Hepatocyte (in vitro differentiated cells): ENCODE data around the gene ULK1. TPM values are rescaled to one million over a fixed set of nuclear protein-coding genes. Genes with fewer than 3 reads are reported as not detected.

Experiments
- DNase-seq: peaks from one replicate; pipeline ENCODE4 v3.0.0-alpha.2; 2016; ENCODE audit warnings: low spot score
- H2AFZ ChIP-seq: fragments of 200-600 bp; sonication (generic); 2 replicates; pipeline ENCODE4 v1.6.0; 2016; ENCODE audit warnings: antibody characterized with exemption, mild to moderate bottlenecking
- H3K27ac ChIP-seq: fragments of 200-600 bp; sonication (generic); 2 replicates; pipeline ENCODE4 v1.5.1; 2016; ENCODE audit warnings: mild to moderate bottlenecking
- H3K27me3 ChIP-seq: fragments of 200-600 bp; sonication (generic); 2 replicates; pipeline ENCODE4 v1.6.1; 2016
- H3K36me3 ChIP-seq: fragments of 200-600 bp; sonication (generic); replicated peaks from 2 replicates; pipeline ENCODE4 v1.5.1; 2016; ENCODE audit warnings: low read depth; ENCODE audit not compliant: insufficient read depth
- H3K4me1 ChIP-seq: fragments of 200-600 bp; sonication (generic); 2 replicates; pipeline ENCODE4 v1.5.1; 2016; ENCODE audit warnings: mild to moderate bottlenecking, moderate library complexity; ENCODE audit not compliant: insufficient read depth
- H3K4me2 ChIP-seq: fragments of 200-600 bp; sonication (generic); 2 replicates; pipeline ENCODE4 v1.6.0; 2016
- H3K4me3 ChIP-seq: fragments of 200-600 bp; sonication (generic); 2 replicates; pipeline ENCODE4 v1.5.1; 2016; ENCODE audit warnings: mild to moderate bottlenecking
- H3K79me2 ChIP-seq: fragments of 200-600 bp; sonication (generic); 2 replicates; pipeline ENCODE4 v1.6.0; 2017; ENCODE audit warnings: mild to moderate bottlenecking
- H3K9me2 ChIP-seq: fragments of 200-600 bp; sonication (generic); replicated peaks from 2 replicates; pipeline ENCODE4 v1.6.0; 2017; ENCODE audit warnings: mild to moderate bottlenecking; ENCODE audit not compliant: insufficient read depth
- H3K9me3 ChIP-seq: fragments of 200-600 bp; sonication (generic); 2 replicates; pipeline ENCODE4 v1.5.1; 2016; ENCODE audit warnings: low read depth, mild to moderate bottlenecking
- H4K20me1 ChIP-seq: fragments of 200-600 bp; sonication (generic); 2 replicates; pipeline ENCODE4 v1.6.0; 2016; ENCODE audit warnings: mild to moderate bottlenecking; ENCODE audit not compliant: insufficient read depth, poor library complexity, severe bottlenecking
- EZH2 ChIP-seq: fragments of 200-600 bp; sonication (generic); IDR thresholded peaks from 2 replicates; pipeline ENCODE4 v1.6.1; 2016; ENCODE audit warnings: antibody characterized with exemption, mild to moderate bottlenecking, borderline replicate concordance
- EZH2phosphoT487 ChIP-seq: fragments of 200-600 bp; sonication (generic); IDR thresholded peaks from one replicate; pipeline ENCODE4 v1.6.1; 2018; ENCODE audit warnings: antibody characterized with exemption, mild to moderate bottlenecking, low read depth, moderate library complexity; ENCODE audit not compliant: unreplicated experiment, severe bottlenecking
- WGBS: methylation state at CpG from one replicate; pipeline ENCODE4 v1.1.6; 2016; ENCODE audit warnings: low lambda C conversion rate; ENCODE audit errors: missing lambda C conversion rate; 5-methylcytosine and 5-hydroxymethylcytosine counted together
- polyA plus RNA-seq: library from polyadenylated mRNA; unstranded; fragments of >200 nt; fragmentation: Nextera tagmentation; extraction: Ambion mirVana; gene quantifications from 2 replicates; pipeline ENCODE4 v1.2.1, GENCODE V29; 2016
- small RNA-seq: library from RNA; depleted of rRNA; stranded (forward); fragments of <200 nt; gene quantifications from one replicate; pipeline ENCODE3, GENCODE V24; 2014
- total RNA-seq: library from RNA; depleted of rRNA; stranded (reverse); fragments of >200 nt; gene quantifications from 2 replicates; pipeline ENCODE4 v1.2.3, GENCODE V29; 2014
- TF ChIP-seq, protein P1 (sequence below): fragments of 200-600 bp; sonication (generic); IDR thresholded peaks from 2 replicates; pipeline ENCODE4 v1.5.1; 2016; ENCODE audit warnings: antibody characterized with exemption, mild to moderate bottlenecking; ENCODE audit not compliant: poor library complexity

ULK1 gene
- total and polyA plus RNA-seq, 2 experiments from 2014 or later, result 9.4 to 11.0 TPM

GRCh38 chr12:131962069-131962468, 67.6 kb downstream of the ULK1 start:
- Histone ChIP-seq H3K4me2 (no peak overlapping the region), H2AFZ (no peak overlapping the region), H3K27ac (no peak overlapping the region), H4K20me1 (peaks cover 59% of the 10 kb centered on the region), H3K27me3 (no peaks in the 10 kb centered on the region), H3K9me2 (no peaks in the 10 kb centered on the region), H3K79me2 (peaks cover 86% of the 10 kb centered on the region), H3K4me1 (no peaks in the 10 kb centered on the region), H3K4me3 (no peak overlapping the region), H3K9me3 (no peaks in the 10 kb centered on the region), H3K36me3 (no peaks in the 10 kb centered on the region)
- no peak for TF ChIP-seq EZH2
- TF ChIP-seq, protein P1, sequence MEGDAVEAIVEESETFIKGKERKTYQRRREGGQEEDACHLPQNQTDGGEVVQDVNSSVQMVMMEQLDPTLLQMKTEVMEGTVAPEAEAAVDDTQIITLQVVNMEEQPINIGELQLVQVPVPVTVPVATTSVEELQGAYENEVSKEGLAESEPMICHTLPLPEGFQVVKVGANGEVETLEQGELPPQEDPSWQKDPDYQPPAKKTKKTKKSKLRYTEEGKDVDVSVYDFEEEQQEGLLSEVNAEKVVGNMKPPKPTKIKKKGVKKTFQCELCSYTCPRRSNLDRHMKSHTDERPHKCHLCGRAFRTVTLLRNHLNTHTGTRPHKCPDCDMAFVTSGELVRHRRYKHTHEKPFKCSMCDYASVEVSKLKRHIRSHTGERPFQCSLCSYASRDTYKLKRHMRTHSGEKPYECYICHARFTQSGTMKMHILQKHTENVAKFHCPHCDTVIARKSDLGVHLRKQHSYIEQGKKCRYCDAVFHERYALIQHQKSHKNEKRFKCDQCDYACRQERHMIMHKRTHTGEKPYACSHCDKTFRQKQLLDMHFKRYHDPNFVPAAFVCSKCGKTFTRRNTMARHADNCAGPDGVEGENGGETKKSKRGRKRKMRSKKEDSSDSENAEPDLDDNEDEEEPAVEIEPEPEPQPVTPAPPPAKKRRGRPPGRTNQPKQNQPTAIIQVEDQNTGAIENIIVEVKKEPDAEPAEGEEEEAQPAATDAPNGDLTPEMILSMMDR, result no peak
- TF ChIP-seq EZH2phosphoT487, result no peak
- no peak for DNase-seq
- WGBS, result 94% methylated on average over 8 of the region's 8 CpGs

DNA sequence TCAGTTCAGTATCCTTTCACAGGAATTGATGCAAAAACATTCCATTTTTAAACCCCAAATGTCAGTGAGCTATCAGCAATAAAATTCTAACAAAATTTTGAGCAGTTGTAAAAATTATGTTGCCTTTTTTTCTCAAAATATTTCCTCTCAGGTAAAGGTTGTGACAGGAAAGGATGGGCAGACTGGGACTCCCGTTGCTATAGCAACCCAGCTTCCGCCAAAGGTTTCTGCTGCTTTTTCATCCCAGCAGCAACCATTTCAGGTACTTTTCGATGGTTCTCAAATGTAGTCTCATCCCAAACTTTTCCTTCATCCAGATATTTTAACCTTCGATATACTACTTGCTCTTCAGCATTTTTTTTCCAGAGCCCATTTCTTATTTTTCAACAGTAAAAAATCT, 69.0 kb downstream of the ULK1 start:
- H3K4me2 ChIP-seq, result no peak overlapping the region
- no peak overlapping the region for H3K4me3 ChIP-seq
- H4K20me1 ChIP-seq, result peaks cover 53% of the 10 kb centered on the region
- H3K4me1 ChIP-seq, result no peaks in the 10 kb centered on the region
- no peaks in the 10 kb centered on the region for H3K36me3 ChIP-seq
- H2AFZ ChIP-seq, result no peak overlapping the region
- H3K9me3 ChIP-seq, result no peaks in the 10 kb centered on the region
- no peaks in the 10 kb centered on the region for H3K27me3 ChIP-seq
- no peak overlapping the region for H3K27ac ChIP-seq
- 97% methylated on average over 4 of the region's 4 CpGs for WGBS
- no peak for DNase-seq
- no peaks in the 10 kb centered on the region for H3K9me2 ChIP-seq
- peaks cover 85% of the 10 kb centered on the region for H3K79me2 ChIP-seq
- TF ChIP-seq EZH2phosphoT487 (no peak), EZH2 (no peak)
- TF ChIP-seq, protein P1, result no peak

GRCh38 chr12:131965073-131965472, 70.7 kb downstream of the ULK1 start:
- Histone ChIP-seq H3K27me3 (no peaks in the 10 kb centered on the region), H3K9me2 (no peaks in the 10 kb centered on the region), H3K4me1 (no peaks in the 10 kb centered on the region), H3K4me3 (no peak overlapping the region), H4K20me1 (peaks cover 42% of the 10 kb centered on the region), H2AFZ (no peak overlapping the region), H3K79me2 (peaks cover 85% of the 10 kb centered on the region), H3K4me2 (no peak overlapping the region), H3K27ac (no peak overlapping the region), H3K36me3 (no peaks in the 10 kb centered on the region), H3K9me3 (no peaks in the 10 kb centered on the region)
- TF ChIP-seq, protein P1, result no peak
- TF ChIP-seq EZH2, result no peak
- TF ChIP-seq EZH2phosphoT487, result no peak
- 91% methylated on average over 2 of the region's 2 CpGs for WGBS
- no peak for DNase-seq

DNA sequence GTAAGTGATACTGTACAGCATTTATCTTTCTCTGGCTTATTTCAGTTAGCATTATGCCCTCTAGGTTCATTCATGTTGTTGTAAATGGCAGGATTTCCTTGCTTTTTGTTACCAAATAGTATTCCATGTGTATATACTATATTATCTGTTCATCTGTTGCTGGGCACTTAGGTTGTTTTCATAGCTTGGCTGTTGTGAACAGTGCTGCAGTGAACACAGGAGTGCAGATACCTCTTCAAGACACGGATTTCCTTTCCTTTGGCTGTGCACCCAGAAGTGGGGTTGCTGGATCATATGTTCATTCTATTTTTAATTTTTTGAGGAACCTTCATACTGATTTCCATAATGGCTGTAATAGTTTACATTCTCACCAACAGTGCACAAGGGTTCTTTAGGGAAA, 76.8 kb downstream of the ULK1 start:
- Histone ChIP-seq H3K4me2 (no peak overlapping the region), H3K79me2 (peaks cover 92% of the 10 kb centered on the region), H3K9me2 (no peaks in the 10 kb centered on the region), H2AFZ (no peak overlapping the region), H3K9me3 (no peaks in the 10 kb centered on the region), H3K27ac (no peak overlapping the region), H3K27me3 (no peaks in the 10 kb centered on the region), H4K20me1 (peaks cover 28% of the 10 kb centered on the region), H3K4me1 (no peaks in the 10 kb centered on the region), H3K36me3 (no peaks in the 10 kb centered on the region), H3K4me3 (no peak overlapping the region)
- WGBS, result 76% methylated on average over 1 of the region's 1 CpG
- no peak for TF ChIP-seq EZH2
- DNase-seq, result no peak

Small RNA genes within 50 kb of the gene (small RNA-seq; reads per million reads assigned to genes)
- not detected for gene AC131009.3

Other genes with a start within 250 kb of the ULK1 start
- 15.9 and 25.1 TPM in 2 replicates for gene SFSWAP, start 183.5 kb upstream of the ULK1 start, total RNA-seq
- gene SFSWAP, start 183.5 kb upstream of the ULK1 start, polyA plus RNA-seq, result 21.4 and 26.6 TPM in 2 replicates
- gene MMP17, start 66.2 kb upstream of the ULK1 start, total RNA-seq, result 0.40 and 0.44 TPM in 2 replicates
- gene MMP17, start 66.2 kb upstream of the ULK1 start, polyA plus RNA-seq, result 0.42 and 0.78 TPM in 2 replicates
- 8.9 and 10.7 TPM in 2 replicates for gene PUS1, start 34.7 kb downstream of the ULK1 start, total RNA-seq
- 10.2 and 10.6 TPM in 2 replicates for gene PUS1, start 34.7 kb downstream of the ULK1 start, polyA plus RNA-seq
- 9.5 and 12.3 TPM in 2 replicates for gene EP400, start 55.3 kb downstream of the ULK1 start, total RNA-seq
- gene EP400, start 55.3 kb downstream of the ULK1 start, polyA plus RNA-seq, result 10.3 and 15.1 TPM in 2 replicates
- 5.8 and 6.8 TPM in 2 replicates for gene DDX51, start 249.7 kb downstream of the ULK1 start, total RNA-seq
- 16.1 and 24.3 TPM in 2 replicates for gene DDX51, start 249.7 kb downstream of the ULK1 start, polyA plus RNA-seq
- gene NOC4L, start 249.8 kb downstream of the ULK1 start, total RNA-seq, result 7.1 and 8.9 TPM in 2 replicates
- 30.6 and 31.8 TPM in 2 replicates for gene NOC4L, start 249.8 kb downstream of the ULK1 start, polyA plus RNA-seq